GOT3 (cell line): ENCODE results near the gene TGIF2.
A peak's percentile ranks its signal among the peaks of the same experiment; 100 is the strongest.
"Not testable (repeated sequence)": the region's sequence is repeated elsewhere in the genome, so short reads cannot be mapped to it uniquely, and the experiment has no call there.

Experiments
- DNase-seq: peaks from one replicate; lab custom pipeline; 2025; ENCODE audit warnings: mixed read lengths; lab: John Stamatoyannopoulos, UW

The TGIF2 gene

DNA sequence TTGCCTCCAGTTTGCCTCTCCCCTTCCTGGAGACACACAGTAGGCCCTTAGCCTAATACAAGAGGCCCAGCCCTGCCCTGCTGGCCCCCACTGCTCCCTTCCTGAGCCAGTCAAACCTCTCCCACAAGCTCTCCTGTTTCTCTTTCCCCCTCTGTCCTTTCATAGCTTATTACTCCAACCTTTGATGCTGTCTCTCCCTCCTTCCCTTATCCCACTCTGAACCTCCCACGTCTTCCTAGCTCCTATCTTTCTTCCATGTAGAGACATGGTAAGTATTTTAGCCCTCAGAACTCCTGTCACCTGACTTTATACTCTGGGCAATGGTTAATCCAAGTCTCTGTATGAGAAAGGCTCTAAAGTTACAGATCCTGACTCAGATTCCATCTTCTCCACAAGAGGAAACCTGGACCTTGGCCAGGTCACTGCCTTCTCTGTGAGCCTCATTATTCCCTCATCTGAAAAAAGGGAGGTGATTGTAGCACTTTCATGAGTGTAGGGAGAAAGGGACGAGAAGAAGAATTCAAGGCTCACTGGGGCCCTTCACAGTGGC lies 6.7 kb downstream of the TGIF2 start:
- DNase-seq, result no peak

DNA sequence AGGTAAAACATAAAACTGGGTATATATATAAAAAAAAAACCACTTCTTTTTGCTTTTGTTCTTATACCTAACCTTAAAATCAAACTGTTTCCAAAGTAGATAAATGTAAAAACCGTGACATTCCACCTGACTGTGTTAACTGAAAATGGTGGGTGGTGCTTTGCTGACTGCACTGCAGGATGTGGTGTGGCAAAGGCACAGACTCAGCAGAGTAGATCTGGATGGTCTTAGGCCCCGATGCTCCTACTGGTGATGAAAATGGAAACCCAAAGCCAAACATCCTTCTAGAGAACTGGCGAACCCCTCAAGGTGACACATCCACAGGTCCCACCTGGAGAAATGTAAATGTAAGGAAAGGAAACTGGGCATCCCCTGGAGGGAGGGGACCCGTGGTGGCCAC lies 8.9 kb downstream of the TGIF2 start:
- DNase-seq, result no peak

DNA sequence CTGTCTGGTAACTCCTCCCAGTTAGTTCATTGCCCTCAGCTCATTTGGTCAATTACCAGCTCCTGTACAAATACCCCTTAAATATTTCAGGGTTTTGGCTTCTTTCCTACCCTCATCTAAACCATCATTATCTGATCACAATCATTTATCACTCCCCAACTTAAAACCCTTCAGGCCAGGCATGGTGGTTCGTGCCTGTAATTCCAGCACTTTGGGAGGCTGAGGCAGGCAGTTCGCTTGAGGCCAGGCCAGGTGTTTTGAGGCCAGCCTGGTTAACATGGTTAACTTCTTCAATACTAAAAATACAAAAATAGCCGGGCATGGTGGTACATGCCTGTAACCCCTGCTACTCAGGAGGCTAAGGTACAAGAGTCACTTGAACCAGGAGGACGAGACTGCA lies 9.4 kb downstream of the TGIF2 start:
- DNase-seq, result no peak

- DNase-seq, result no peak
Observed at GRCh38 chr20:36584018-36584481, 10.7 kb downstream of the TGIF2 start.

DNA sequence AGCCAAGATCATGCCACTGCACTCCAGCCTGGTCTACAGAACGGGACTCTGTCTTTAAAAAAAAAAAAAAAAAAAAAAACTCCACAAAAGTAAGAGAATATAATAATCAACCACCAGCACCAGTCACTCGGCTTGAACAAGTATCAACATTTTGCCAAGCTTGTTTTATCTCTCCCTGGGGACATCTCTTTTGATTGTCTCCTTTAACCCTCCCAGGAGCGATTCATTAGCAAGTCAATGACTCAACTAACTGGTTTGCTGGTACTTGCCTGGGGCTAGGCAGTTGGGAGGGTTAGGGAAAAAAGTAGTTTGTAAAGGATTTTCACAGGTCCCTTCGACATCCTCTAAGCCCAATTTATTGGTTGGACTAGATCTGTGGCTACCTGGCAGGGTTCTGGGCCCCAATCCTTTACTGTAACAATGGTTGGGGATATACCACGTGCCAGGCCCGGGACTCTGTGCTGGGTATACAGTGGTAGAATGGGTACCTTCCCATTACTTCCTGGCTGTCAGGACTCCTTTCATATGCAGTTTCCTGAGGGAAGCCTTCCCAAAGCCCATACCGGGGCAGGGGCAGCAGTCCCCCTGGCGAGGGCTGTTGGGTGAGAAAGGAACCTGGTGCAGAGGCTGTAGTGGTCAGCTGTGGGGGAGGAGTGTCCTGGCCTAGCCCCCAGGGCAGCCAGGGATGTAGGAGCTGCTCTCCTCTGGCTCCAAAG lies 12.2 kb downstream of the TGIF2 start:
- no peak for DNase-seq

DNA sequence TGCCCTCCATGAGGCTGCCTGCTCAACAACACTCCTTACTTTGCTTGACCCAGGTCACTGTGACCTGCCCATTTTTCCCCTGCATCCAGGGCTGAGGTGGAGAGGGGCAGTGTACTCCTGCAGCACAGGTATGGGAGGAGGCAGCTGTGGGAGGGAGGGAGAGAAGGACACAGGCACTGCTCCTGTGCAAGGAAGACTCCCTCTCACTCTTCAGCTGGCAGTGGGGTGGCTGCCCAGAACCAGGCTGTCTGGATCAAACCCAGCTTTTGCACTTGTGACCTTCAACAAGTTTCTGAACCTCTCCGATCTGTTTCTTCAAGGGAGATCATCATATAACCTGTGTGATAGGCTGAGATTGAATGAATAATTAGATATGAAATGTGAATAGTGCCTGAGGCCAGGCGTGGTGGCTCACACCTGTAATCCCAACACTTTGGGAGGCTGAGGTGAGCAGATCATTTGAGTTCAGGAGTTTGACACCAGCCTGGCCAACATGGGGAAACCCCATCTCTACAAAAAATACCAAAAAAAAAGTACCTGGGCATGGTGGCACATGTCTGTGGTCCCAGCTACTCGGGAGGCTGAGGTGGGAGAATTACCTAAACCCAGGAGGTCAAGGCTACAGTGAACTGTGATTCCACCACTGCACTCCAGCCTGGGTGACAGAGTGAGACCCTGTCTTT lies 14.1 kb downstream of the TGIF2 start:
- DNase-seq, result no peak

GRCh38 chr20:36591281-36591680 lies 17.9 kb downstream of the TGIF2 start:
- DNase-seq, result no peak

GRCh38 chr20:36591854-36592641 lies 18.7 kb downstream of the TGIF2 start:
- no peak for DNase-seq

DNA sequence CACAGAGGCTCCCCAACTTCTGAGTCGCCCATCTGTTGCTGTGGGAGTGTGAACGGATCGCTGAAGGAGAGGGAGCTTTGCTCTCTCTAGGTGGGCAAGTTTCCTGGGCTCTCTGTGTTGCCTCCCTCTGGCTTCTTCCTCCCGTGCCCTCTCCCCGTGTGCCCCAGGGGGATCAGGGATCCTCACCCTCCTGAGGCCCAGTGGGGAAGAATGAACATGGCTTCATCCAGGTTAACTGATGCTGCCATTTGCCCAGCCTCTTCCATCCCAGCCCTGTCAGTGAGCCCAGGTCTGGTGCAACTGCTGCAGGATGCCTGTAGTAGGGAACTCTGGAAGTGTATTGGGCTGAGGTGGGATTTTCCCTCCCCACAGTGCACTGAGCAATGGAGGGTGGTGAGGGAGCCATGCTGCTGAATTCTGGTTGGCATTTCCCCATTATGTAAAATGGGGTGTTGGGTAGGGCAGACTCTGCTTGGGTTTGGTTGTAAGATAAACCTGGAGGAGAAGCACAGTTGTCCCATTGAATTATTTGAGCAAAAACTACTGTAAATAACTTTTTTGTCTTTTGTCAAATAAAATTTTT lies 20.0 kb downstream of the TGIF2 start:
- no peak for DNase-seq

- no peak for DNase-seq
Observed at GRCh38 chr20:36599912-36600345, 26.5 kb downstream of the TGIF2 start.

- no peak for DNase-seq
Observed at GRCh38 chr20:36601540-36601939, 28.1 kb downstream of the TGIF2 start.

GRCh38 chr20:36604952-36605398 lies 31.6 kb downstream of the TGIF2 start:
- no peak for DNase-seq

DNA sequence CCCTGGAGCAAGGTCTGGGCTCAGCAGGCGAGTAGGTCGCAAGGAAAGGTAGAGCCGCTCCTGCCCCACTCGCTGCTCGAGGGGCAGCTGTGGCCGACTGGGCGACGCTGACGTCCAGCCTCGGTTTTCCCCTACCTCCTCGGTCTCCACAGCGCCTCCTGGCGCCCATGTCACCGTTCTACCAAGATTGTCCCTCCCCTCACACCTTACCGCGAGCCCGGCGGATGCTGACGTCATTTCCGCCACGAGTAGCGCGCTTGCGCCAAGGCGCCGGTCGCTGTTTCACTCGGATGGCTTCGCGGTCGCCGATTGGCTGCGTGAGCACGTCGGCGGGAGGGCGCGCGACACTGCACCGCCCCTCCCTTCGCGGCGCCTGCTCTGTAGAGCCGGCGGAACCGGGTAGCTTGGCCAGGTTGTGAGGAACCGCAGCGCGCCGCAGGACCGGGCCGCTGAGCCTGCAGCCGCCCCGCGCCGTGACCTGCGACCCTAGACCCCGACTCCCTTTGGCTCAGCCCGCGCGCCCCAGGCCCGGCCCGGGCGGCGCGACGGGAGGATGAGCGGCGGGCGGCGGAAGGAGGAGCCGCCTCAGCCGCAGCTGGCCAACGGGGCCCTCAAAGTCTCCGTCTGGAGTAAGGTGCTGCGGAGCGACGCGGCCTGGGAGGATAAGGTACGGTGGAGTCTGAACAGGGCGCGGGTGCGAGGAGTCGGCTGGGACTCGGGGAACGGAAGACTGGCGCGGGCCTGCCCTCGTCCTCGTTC lies 32.2 kb downstream of the TGIF2 start, which contains the start of gene RAB5IF:
Gene RAB5IF, plus strand, starts transcription at position 381 of the 759 bp plus-strand sequence. Its CDS starts 173 bp downstream, at position 554.
- DNase-seq, result peak; percentile 99

GRCh38 chr20:36606158-36607066 lies 33.0 kb downstream of the TGIF2 start:
- no peak for DNase-seq

DNA sequence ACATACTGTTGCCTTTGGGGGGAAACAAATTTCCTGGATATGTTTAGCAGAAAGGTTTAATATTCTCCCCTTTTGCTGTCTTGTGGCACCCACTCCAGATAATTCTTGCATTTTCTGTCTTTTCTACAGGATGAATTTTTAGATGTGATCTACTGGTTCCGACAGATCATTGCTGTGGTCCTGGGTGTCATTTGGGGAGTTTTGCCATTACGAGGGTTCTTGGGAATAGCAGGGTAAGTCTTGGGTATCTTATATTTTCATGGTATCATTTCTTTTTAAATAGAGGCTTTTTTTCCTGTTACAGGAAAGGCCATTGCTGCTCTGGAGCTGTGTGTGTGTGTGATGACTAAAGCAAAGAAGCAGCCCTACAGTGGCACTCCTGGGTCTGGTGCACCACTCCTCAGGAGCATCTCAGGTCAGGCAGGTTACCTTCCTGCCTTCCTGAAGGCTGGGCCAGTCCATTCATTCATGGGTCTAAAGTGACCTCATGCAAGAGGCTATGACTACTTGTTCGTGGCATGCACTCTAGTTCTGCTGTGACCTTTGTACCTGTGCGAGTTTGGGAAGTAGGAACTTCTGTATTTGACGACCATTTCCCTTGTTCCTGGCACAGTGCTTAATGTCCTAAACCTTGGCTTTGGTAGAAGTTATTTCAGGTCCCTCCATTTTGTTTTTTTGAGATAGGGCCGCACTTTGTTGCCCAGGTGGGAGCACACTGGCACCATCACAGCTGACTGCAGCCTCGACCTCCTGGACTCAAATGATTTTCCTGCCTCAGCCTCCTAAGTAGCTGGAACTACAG lies 34.4 kb downstream of the TGIF2 start:
- DNase-seq, result no peak

DNA sequence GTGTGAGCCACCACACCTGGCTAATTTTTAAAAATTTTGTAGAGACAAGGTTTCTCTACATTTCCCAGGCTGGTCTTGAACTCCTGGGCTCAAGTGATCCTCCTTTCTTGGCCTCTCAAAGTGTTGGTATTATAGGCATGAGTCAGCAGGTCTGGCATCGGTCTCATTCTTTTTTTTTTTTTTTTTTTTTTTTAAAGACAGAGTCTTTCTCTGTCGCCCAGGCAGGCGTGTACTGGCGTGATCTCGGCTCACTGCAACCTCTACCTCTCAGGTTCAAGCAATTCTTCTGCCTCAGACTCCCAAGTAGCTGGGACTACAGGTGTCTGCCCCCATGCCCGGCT lies 35.0 kb downstream of the TGIF2 start:
- DNase-seq, result not testable (repeated sequence)

- DNase-seq, result no peak
Observed at GRCh38 chr20:36611625-36612024, 38.2 kb downstream of the TGIF2 start.

DNA sequence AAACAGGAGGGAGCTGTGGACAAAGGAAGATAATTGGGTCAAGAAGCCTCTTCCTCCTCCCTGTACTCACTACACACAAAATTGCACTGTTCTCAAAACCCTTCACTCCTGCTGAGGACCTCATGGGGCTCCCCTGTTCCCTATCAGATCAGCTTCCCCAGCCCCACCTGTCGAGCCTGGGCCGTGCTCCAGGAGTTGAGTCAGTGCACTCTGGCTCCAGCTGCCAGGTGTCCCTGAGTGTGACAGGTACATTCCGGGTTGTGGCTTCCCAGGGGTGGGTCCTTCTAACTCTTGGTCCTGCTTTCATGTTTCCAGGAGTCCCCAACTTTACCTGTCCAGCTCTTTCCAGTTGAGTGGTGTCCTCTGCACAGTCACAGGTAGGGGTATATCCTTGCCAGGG lies 40.6 kb downstream of the TGIF2 start:
- no peak for DNase-seq
